ENCODE results near the gene SLCO4A1.

SLCO4A1 gene

GRCh38 chr20:62719250-62719935 lies 77.1 kb downstream of the SLCO4A1 start:
- DNase-seq: no peak

All from activated CD4-positive, alpha-beta T cell treated with anti-CD3 and anti-CD28 coated beads for 48 hours (primary cell).